SK-N-SH (cell line): ENCODE results near the gene PLS3.

Experiments
- TAF1 ChIP-seq: IDR thresholded peaks from 2 replicates; pipeline ENCODE4 v1.6.1; 2012; ENCODE audit warnings: low read depth, mild to moderate bottlenecking, low read length, moderate library complexity, borderline replicate concordance
- YY1 ChIP-seq: IDR thresholded peaks from 2 replicates; pipeline ENCODE4 v1.4.0; 2012; ENCODE audit warnings: low read depth, mild to moderate bottlenecking

- TF ChIP-seq YY1 (no peak), TAF1 (no peak)
Measured at GRCh38 chrX:115576676-115577075, 15.7 kb downstream of the PLS3 start.
